ENCODE measurements around the gene ZNF683. TPM values are rescaled to one million over a fixed set of nuclear protein-coding genes. Genes with fewer than 3 reads are reported as not detected.

The ZNF683 gene
- total RNA-seq, 2 experiments from 2014 or later = 0.41 TPM; not detected in 1

DNA sequence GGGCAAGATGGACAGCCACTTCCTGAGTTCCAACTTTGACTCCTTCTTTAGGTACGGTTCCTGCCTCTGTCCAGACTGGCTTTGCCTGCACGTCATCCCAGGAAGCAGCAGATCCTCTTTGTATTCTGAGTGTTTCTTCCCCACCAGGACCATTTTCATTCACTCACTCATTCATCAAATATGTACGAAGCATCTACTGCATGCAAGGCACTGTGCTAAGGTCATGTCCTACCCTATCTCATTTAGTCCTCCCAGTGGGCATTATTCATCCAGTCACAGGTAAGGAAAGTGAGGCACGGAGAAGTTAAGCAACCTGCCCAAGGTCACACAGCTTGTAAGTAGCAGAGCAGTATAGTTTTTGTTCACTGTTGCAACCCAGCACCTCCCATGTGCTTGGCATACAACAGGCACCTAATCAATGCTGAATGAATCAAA is 32.5 kb downstream of the ZNF683 start:
- Histone ChIP-seq H3K4me3 (ENCODE audit: low read length) (no peak overlapping the region), H3K9me3 (ENCODE audit: control insufficient read depth in 1 of 2, insufficient read depth in 1 of 2, low read length in 2 of 2) (no peaks in the 10 kb centered on the region), H3K27me3 (ENCODE audit: control insufficient read depth in 1 of 2, insufficient read depth in 2 of 2, low read length in 2 of 2) (no peaks in the 10 kb centered on the region), H3K36me3 (ENCODE audit: insufficient read depth, low read length) (no peaks in the 10 kb centered on the region), H3K4me1 (ENCODE audit: insufficient read depth, low read length) (peaks cover 19% of the 10 kb centered on the region), H3K27ac (ENCODE audit: low read depth in 1 of 2, low read length in 2 of 2) (no peak overlapping the region)
- ChIA-PET CTCF (no interaction called here), POLR2A (no interaction called here)
- TF ChIP-seq, protein P1, sequence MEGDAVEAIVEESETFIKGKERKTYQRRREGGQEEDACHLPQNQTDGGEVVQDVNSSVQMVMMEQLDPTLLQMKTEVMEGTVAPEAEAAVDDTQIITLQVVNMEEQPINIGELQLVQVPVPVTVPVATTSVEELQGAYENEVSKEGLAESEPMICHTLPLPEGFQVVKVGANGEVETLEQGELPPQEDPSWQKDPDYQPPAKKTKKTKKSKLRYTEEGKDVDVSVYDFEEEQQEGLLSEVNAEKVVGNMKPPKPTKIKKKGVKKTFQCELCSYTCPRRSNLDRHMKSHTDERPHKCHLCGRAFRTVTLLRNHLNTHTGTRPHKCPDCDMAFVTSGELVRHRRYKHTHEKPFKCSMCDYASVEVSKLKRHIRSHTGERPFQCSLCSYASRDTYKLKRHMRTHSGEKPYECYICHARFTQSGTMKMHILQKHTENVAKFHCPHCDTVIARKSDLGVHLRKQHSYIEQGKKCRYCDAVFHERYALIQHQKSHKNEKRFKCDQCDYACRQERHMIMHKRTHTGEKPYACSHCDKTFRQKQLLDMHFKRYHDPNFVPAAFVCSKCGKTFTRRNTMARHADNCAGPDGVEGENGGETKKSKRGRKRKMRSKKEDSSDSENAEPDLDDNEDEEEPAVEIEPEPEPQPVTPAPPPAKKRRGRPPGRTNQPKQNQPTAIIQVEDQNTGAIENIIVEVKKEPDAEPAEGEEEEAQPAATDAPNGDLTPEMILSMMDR (IDR thresholded peaks at IDR 0.05) = no peak
- Mint-ChIP-seq H3K4me1 (ENCODE audit: low read depth) (peaks cover 8% of the 10 kb centered on the region), H3K36me3 (ENCODE audit: low read depth) (no peaks in the 10 kb centered on the region), H3K4me3 (no peak overlapping the region), H3K9me3 (no peaks in the 10 kb centered on the region), H3K27ac (no peak overlapping the region), H3K27me3 (no peaks in the 10 kb centered on the region)
- no peak for DNase-seq
- ATAC-seq (ENCODE audit: poor library complexity) = no peak
- intact Hi-C loops (cut with DNase I, micrococcal nuclease) = no loop called here

- no peaks in the 10 kb centered on the region for H3K9me3 ChIP-seq (ENCODE audit: control insufficient read depth in 1 of 2, insufficient read depth in 1 of 2, low read length in 2 of 2)
- H3K27me3 ChIP-seq (ENCODE audit: control insufficient read depth in 1 of 2, insufficient read depth in 2 of 2, low read length in 2 of 2) = no peaks in the 10 kb centered on the region
- Mint-ChIP-seq H3K27ac (peak overlapping the region; percentile 1), H3K36me3 (ENCODE audit: low read depth) (no peaks in the 10 kb centered on the region), H3K4me1 (ENCODE audit: low read depth) (peaks cover 8% of the 10 kb centered on the region), H3K9me3 (no peaks in the 10 kb centered on the region), H3K27me3 (no peaks in the 10 kb centered on the region), H3K4me3 (peak overlapping the region; percentile 12)
- no peaks in the 10 kb centered on the region for H3K36me3 ChIP-seq (ENCODE audit: insufficient read depth, low read length)
- H3K27ac ChIP-seq (ENCODE audit: low read depth in 1 of 2, low read length in 2 of 2) = no peak overlapping the region
- ChIA-PET POLR2A (interaction anchor here (1.2 to 2.0 kb wide), 3 partner anchors 17 to 93 kb away, joined by 3 to 6 read pairs (median 4); partner anchors contain the start of gene DHDDS), CTCF (no interaction called here)
- peaks cover 20% of the 10 kb centered on the region for H3K4me1 ChIP-seq (ENCODE audit: insufficient read depth, low read length)
- ATAC-seq (ENCODE audit: poor library complexity) (no peak), DNase-seq (no peak)
- TF ChIP-seq, protein P1 (IDR thresholded peaks at IDR 0.05) = no peak
- H3K4me3 ChIP-seq (ENCODE audit: low read length) = no peak overlapping the region
- intact Hi-C loops (cut with DNase I, micrococcal nuclease) = no loop called here
These were observed 33.9 kb downstream of the ZNF683 start for GRCh38 chr1:26338670-26339069.

DNA sequence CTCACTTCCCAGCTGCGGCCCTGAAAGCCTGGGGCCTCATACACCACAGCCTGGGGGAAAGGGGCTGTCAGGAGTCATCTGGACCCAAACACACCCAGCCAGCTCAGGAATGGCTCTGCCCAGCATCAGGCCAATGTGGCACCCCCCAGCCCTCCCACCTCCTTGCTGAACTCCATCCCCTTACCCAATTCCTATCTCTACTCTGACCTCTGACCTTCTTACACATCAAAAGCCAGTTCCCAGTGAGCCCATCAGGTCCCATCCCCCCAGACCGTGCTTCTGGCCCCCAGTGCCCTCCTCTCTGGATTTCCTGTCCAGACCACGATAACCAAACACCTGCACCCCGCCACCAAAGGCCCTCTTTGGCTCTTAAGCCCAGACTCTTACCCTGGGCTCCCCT is 34.9 kb downstream of the ZNF683 start:
- ChIA-PET CTCF (interaction anchor here (1.2 to 2.5 kb wide), 2 partner anchors 54 to 79 kb away, joined by 3 to 8 read pairs; no protein-coding TSS in a partner anchor), POLR2A (interaction anchor here (0.9 to 2.0 kb wide), 4 partner anchors 16 to 94 kb away, joined by 3 to 6 read pairs (median 4); partner anchors contain the start of gene DHDDS)
- Mint-ChIP-seq H3K4me3 (peak overlapping the region; percentile 73), H3K4me1 (ENCODE audit: low read depth) (peaks cover 8% of the 10 kb centered on the region), H3K9me3 (no peaks in the 10 kb centered on the region), H3K27ac (peak overlapping the region; percentile 28), H3K36me3 (ENCODE audit: low read depth) (no peaks in the 10 kb centered on the region), H3K27me3 (no peaks in the 10 kb centered on the region)
- ATAC-seq (ENCODE audit: poor library complexity) (no peak), DNase-seq (no peak)
- intact Hi-C loops (cut with DNase I, micrococcal nuclease) = no loop called here
- Histone ChIP-seq H3K4me3 (ENCODE audit: low read length) (no peak overlapping the region), H3K27me3 (ENCODE audit: control insufficient read depth in 1 of 2, insufficient read depth in 2 of 2, low read length in 2 of 2) (no peaks in the 10 kb centered on the region), H3K4me1 (ENCODE audit: insufficient read depth, low read length) (peaks cover 20% of the 10 kb centered on the region), H3K36me3 (ENCODE audit: insufficient read depth, low read length) (no peaks in the 10 kb centered on the region), H3K27ac (ENCODE audit: low read depth in 1 of 2, low read length in 2 of 2) (no peak overlapping the region), H3K9me3 (ENCODE audit: control insufficient read depth in 1 of 2, insufficient read depth in 1 of 2, low read length in 2 of 2) (no peaks in the 10 kb centered on the region)
- TF ChIP-seq, protein P1 (IDR thresholded peaks at IDR 0.05) = no peak
